Measurements from ENCODE around the gene RNF220.

GRCh38 chr1:44361478-44361877 lies 43.6 kb upstream of the RNF220 start:
- TF ChIP-seq CTCF (IDR thresholded peaks at IDR 0.05; ENCODE audit: low read depth, low read length, poor library complexity, severe bottlenecking) (no peak), EZH2phosphoT487 (IDR thresholded peaks at IDR 0.05; ENCODE audit: borderline replicate concordance, low read length) (no peak)
